GM12873 (cell line): ENCODE results near the gene BOK.

ENCODE experiments used
- CTCF ChIP-seq: IDR thresholded peaks from 2 replicates; pipeline ENCODE4 v1.5.1; 2012; ENCODE audit warnings: low read depth, mild to moderate bottlenecking, moderate library complexity, low read length, control low read depth; ENCODE audit not compliant: insufficient read depth; ENCODE audit errors: missing control alignments

The BOK gene

GRCh38 chr2:241608881-241609280 is 50.3 kb downstream of the BOK start:
- no peak for TF ChIP-seq CTCF

- peak; percentile 68 for TF ChIP-seq CTCF
These were observed 51.6 kb downstream of the BOK start for GRCh38 chr2:241609859-241610793.

GRCh38 chr2:241611062-241611461 is 52.5 kb downstream of the BOK start:
- TF ChIP-seq CTCF: no peak

GRCh38 chr2:241612156-241613016 is 53.8 kb downstream of the BOK start:
- no peak for TF ChIP-seq CTCF

- TF ChIP-seq CTCF: no peak
These were observed 54.7 kb downstream of the BOK start for GRCh38 chr2:241613017-241613780.

- TF ChIP-seq CTCF: no peak
These were observed 56.5 kb downstream of the BOK start for GRCh38 chr2:241615041-241615440.
